ENCODE data around the gene CFL1.
A peak's percentile ranks its signal among the peaks of the same experiment; 100 is the strongest.

The CFL1 gene

DNA sequence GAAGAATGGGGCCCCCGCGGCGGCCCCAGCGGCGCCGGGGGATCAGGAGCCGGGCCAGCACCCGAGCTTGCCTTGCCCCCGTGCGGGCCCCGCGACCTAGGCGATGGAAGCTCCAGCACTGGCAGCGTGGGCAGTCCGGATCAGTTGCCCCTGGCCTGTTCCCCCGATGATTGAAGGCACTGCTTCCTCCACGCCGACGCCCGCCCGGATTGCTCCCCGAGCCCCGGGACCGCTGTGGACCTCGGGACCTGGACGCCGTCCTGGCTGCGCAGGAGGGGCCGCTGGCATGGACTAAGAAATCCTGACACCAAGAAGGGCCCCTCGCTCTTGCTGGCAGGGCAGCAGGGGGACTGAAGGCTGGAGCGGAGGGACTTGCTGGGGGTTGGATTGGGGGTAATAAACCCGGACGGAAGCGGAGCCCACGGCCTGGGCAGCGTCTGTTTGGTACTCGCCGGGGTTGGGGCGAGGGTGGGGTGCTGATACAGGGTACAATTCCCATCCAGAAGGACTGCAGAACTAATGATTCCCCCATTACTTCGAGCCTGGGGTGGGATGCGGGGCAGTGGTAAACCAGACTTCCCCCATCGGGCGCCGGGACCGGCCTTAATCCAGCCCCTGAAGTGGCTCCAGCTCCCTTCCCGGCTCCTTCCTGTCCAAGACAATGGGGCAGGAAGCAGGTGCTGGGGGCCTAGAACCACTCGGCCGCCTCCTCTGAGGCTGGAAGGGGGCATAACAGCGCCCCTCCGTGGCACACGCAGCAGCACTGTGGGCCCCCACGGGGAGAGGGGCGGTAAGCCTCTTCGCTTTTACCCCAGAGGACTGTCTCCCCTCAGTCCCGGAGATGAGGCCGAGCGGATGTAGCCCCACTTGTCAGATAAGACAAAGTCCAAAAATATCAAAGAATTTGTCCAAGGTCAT, 33.5 kb upstream of the CFL1 start:
- TF ChIP-seq, protein P1, sequence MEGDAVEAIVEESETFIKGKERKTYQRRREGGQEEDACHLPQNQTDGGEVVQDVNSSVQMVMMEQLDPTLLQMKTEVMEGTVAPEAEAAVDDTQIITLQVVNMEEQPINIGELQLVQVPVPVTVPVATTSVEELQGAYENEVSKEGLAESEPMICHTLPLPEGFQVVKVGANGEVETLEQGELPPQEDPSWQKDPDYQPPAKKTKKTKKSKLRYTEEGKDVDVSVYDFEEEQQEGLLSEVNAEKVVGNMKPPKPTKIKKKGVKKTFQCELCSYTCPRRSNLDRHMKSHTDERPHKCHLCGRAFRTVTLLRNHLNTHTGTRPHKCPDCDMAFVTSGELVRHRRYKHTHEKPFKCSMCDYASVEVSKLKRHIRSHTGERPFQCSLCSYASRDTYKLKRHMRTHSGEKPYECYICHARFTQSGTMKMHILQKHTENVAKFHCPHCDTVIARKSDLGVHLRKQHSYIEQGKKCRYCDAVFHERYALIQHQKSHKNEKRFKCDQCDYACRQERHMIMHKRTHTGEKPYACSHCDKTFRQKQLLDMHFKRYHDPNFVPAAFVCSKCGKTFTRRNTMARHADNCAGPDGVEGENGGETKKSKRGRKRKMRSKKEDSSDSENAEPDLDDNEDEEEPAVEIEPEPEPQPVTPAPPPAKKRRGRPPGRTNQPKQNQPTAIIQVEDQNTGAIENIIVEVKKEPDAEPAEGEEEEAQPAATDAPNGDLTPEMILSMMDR (IDR thresholded peaks at IDR 0.05), result peak in 1 of 2 experiments; percentile 7
- Histone ChIP-seq H3K36me3 (peaks cover 0 to 6% (median 3%) of the 10 kb centered on the region in 3 donors), H3K27ac (peak overlapping the region; percentile 93 to 95), H3K27me3 (no peaks in the 10 kb centered on the region), H3K9me3 (no peaks in the 10 kb centered on the region), H3K4me3 (peak overlapping the region; percentile 61 to 83), H3K4me1 (peaks cover 6 to 64% (median 54%) of the 10 kb centered on the region in 4 donors)
- intact Hi-C loops (cut with DNase I; ENCODE audit: low total_unique reads), result no loop called here
- DNase-seq, result peak; percentile 46 to 80

DNA sequence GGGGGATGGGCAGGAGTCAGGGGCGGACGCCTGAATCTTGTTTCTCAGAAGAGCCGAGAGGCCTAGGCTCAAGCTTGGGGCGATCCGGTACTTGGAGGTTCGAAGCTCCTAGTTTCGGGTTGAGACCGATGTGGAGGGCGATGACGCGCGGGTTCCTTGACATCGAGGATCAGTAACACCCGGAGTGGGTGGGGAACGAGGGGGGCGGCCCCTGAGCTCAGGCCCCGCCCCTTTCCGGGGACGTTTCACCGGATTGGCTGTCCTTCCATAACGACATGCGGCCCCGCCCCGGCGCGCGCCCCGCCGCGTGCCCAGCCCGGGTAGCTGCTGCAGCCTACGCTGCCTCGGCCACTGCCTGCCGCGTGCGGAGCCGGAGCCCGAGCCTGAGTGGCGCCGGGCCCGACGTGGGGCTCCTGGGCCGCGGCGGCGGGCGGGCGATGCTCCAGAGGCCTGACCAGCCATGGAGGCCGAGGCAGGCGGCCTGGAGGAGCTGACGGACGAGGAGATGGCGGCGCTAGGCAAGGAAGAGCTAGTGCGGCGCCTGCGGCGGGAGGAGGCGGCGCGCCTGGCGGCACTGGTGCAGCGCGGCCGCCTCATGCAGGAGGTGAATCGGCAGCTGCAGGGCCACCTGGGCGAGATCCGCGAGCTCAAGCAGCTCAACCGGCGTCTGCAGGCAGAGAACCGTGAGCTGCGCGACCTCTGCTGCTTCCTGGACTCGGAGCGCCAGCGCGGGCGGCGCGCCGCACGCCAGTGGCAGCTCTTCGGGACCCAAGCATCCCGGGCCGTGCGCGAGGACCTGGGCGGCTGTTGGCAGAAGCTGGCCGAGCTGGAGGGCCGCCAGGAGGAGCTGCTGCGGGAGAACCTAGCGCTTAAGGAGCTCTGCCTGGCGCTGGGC, 32.6 kb upstream of the CFL1 start, which contains the start of gene CCDC85B:
Gene CCDC85B, plus strand, starts transcription at position 350 of the 895 bp plus-strand sequence. Its CDS starts 111 bp downstream, at position 461.
- peak within 1 kb of the TSS; percentile 61 to 83 for H3K4me3 ChIP-seq
- intact Hi-C loops (cut with DNase I; ENCODE audit: low total_unique reads), result no loop called here
- peak; percentile 99 to 100 for DNase-seq
- H3K27me3 ChIP-seq, result no peaks in the 10 kb centered on the region
- peaks cover 6 to 68% (median 55%) of the 10 kb centered on the region in 4 donors for H3K4me1 ChIP-seq
- peaks cover 0 to 13% (median 4%) of the 10 kb centered on the region in 3 donors for H3K36me3 ChIP-seq
- no peaks in the 10 kb centered on the region for H3K9me3 ChIP-seq
- peak within 1 kb of the TSS; percentile 93 to 95 for H3K27ac ChIP-seq
- TF ChIP-seq, protein P1 (IDR thresholded peaks at IDR 0.05), result peak in 1 of 2 experiments; percentile 33

DNA sequence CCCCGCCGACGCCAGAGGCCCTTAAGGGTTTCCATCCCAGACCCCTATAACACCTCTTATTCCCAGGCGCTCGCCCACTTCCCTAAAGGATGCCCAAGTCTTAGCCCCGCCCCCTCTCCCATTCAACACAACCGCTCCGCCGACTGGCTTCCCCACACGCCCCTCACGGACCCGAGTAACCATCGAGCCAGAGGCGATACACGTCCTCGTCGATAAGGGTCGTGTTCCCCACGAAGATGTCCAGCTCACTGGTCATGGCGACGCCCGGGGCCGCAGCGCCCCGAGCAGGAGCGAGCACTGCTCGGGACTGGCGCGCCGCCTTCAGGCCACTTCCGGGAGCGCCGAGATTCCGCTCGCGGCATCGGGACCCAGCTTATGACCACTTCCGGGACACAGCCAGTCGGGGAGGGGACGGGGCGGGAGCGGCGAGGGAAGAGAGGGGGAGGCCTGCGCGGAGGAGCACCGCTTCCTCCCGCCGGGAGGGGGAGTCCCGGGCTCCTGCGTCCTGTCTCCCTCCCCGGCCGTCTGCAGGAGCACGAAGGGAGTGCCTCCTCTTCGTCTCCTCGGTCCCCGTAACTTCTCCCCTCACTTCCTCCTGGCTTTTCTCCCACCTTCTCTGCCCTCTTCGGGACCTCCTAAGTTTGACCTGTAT, 30.3 kb upstream of the CFL1 start, which contains the start of gene FIBP:
Gene FIBP, minus strand, starts transcription at position 309 of the 652 bp plus-strand sequence. Its CDS starts 53 bp downstream, at position 256.
- Histone ChIP-seq H3K4me1 (peaks cover 6 to 73% (median 53%) of the 10 kb centered on the region in 4 donors), H3K9me3 (no peaks in the 10 kb centered on the region), H3K36me3 (peaks cover 10 to 33% (median 21%) of the 10 kb centered on the region in 3 donors), H3K27ac (peak within 1 kb of the TSS; percentile 93 to 95), H3K27me3 (no peaks in the 10 kb centered on the region), H3K4me3 (peak within 1 kb of the TSS; percentile 61 to 83)
- intact Hi-C loops (cut with DNase I; ENCODE audit: low total_unique reads), result loop anchor here (2.0 kb wide), 1 partner anchor 29 kb away; no protein-coding TSS in a partner anchor
- peak; percentile 97 to 99 for DNase-seq
- TF ChIP-seq, protein P1 (IDR thresholded peaks at IDR 0.05), result peak; percentile 87 to 96

DNA sequence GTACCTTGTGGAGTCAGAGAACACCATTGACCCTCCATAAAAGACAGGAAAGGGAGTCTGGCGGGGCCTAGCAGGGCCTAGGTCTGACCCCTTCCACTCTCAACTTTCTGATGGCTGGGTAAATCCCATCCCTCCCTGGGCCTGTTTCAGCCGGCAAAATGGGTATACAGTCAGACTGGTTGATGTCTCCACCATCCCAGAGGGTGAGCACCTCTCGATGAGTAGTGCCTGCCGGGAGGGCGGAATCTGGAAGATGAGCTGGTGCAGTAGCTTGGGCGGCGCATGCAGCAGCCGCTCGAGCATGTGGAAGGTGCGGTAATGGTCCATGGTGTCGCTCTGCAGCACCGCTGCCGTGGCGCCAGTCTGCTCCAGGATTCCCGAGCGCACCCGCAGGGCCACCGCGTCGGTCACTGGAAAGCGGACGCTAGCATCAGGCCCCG, 29.8 kb upstream of the CFL1 start:
- no peaks in the 10 kb centered on the region for H3K27me3 ChIP-seq
- H3K4me1 ChIP-seq, result peaks cover 6 to 67% (median 47%) of the 10 kb centered on the region in 4 donors
- TF ChIP-seq, protein P1 (IDR thresholded peaks at IDR 0.05), result no peak
- DNase-seq, result no peak
- peaks cover 15 to 39% (median 26%) of the 10 kb centered on the region in 3 donors for H3K36me3 ChIP-seq
- H3K27ac ChIP-seq, result peak overlapping the region; percentile 93 to 95
- no peaks in the 10 kb centered on the region for H3K9me3 ChIP-seq
- H3K4me3 ChIP-seq, result peak overlapping the region; percentile 61 to 83
- intact Hi-C loops (cut with DNase I; ENCODE audit: low total_unique reads), result loop anchor here (2.0 kb wide), 1 partner anchor 29 kb away; no protein-coding TSS in a partner anchor
